ENCODE results near the gene C21orf58.

The C21orf58 gene

DNA sequence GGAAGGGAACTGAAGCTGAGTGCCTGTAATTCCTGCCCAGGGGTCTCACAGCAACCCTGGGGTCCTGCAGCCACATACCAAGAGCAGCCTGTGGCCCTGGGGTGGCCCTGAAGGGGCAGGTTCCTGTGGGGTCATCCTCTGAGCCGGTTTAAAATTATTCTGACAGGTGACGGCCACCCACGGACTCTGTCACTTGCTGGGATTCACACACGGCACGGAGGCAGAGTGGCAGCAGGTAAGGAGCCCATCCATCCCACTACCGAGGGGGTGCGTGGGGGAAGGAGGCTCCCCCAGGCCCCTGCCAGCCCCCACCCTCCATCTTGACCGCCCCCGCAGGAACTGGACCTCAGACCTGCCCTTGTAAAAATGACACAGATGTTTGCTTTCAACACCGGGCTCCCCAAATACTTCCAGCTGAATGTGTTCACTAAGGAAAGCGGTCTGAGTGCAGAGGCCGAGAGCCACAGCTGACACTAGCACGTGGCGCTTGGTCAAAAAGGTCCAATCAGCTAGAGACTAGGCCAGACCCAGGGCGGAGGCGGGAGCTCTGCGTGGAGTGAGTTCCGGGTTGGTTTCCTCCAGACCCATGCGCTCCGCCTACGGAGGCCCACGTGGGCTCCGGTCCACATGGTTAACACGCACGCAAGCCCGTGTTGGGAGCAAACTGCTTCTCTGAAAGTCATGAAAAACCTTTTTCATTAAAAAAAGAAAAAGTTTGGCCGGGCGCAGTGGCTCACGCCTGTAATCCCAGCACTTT, 27.5 kb downstream of the C21orf58 start:
- DNase-seq (ENCODE audit: low read depth, low spot score): no peak

DNA sequence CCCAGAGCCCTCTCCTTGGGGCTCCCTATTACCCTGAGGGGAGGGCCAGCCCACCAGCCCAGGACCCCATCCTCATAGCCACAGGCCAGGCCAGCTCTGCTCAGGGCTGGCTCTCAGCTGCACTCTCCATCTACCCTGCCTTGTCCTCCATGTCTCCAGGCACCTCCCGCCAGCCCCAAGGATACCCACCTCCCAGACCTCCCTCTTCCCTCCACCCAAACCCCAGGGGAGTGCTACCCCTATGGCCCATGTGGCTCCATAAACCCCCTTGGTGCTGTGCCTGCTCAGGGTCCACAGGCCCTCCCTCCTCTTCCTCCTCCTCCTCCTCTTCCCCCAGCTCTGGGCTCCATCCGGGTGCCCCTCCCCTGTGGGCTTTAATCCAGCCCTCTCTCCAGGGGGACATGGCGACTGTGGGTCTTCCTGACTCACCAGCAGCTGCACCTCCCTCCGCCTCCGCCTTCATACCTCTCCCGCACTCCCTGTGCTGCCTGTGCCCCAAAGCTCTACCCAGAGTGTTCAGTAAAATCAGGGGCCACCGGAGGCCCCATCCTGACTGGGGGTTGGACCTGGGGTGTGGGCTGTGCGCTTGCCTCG, 28.4 kb downstream of the C21orf58 start:
- no peak for DNase-seq (ENCODE audit: low read depth, low spot score)

- DNase-seq (ENCODE audit: low read depth, low spot score): no peak
Measured at GRCh38 chr21:46294647-46295176, 29.0 kb downstream of the C21orf58 start.

GRCh38 chr21:46291561-46291960, 32.1 kb downstream of the C21orf58 start:
- DNase-seq (ENCODE audit: low read depth, low spot score): no peak

GRCh38 chr21:46289655-46290179, 34.0 kb downstream of the C21orf58 start:
- no peak for DNase-seq (ENCODE audit: low read depth, low spot score)

GRCh38 chr21:46287541-46287940, 36.1 kb downstream of the C21orf58 start:
- DNase-seq (ENCODE audit: low read depth, low spot score): no peak

GRCh38 chr21:46286648-46287002, 37.0 kb downstream of the C21orf58 start:
- DNase-seq (ENCODE audit: low read depth, low spot score): peak; percentile 50

- DNase-seq (ENCODE audit: low read depth, low spot score): peak; percentile 57
Measured at GRCh38 chr21:46285761-46286647, 37.7 kb downstream of the C21orf58 start, which contains the start of gene YBEY. Gene YBEY (plus strand): TSS chr21:46286342. CDS start chr21:46286914, 572 bp downstream.

DNA sequence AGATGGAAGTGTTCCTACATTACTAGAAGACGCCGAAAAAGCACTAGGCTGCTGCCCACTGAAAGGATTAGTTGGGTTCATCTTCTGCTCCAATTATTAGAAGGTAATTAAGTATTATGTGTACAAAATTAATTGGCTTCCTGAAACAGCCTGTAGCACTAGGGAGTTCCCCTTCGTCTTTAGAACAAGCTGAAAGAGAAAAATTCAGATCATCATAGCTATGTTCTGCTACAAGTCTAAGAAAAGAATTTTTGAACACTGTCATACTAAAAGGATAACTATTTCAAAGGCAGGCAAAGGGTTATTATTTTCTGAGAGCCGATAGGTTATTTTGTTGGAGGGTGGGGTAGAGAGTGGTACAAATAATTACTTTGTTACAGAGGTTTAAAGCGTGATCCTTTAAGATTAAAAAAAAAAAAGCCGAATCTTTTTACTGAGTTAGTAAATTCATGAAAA, 38.4 kb downstream of the C21orf58 start, which contains the start of gene MCM3AP:
Gene MCM3AP, minus strand, starts transcription at position 406 of the 456 bp plus-strand sequence. Its CDS starts 325 bp downstream, at position 81.
- DNase-seq (ENCODE audit: low read depth, low spot score): no peak

DNA sequence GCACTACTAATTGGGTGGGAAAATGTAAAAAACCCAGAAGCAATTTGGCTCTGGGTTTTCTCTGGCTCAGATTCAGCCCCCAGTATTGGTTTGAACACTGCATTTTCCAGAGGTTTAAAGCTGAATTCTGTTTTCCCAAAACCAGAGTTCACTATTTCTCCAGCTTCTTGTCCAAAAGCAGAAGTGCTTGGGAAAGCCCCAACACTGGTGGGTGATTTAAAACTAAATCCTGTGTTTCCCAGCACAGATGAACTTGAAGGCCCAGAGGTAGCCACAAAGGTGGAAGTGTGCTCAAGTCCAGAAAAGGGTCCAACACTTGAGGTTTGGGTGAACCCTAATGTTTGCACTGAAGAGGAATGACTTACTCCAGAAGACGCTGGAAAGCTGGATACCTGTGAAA, 38.9 kb downstream of the C21orf58 start:
- no peak for DNase-seq (ENCODE audit: low read depth, low spot score)

DNA sequence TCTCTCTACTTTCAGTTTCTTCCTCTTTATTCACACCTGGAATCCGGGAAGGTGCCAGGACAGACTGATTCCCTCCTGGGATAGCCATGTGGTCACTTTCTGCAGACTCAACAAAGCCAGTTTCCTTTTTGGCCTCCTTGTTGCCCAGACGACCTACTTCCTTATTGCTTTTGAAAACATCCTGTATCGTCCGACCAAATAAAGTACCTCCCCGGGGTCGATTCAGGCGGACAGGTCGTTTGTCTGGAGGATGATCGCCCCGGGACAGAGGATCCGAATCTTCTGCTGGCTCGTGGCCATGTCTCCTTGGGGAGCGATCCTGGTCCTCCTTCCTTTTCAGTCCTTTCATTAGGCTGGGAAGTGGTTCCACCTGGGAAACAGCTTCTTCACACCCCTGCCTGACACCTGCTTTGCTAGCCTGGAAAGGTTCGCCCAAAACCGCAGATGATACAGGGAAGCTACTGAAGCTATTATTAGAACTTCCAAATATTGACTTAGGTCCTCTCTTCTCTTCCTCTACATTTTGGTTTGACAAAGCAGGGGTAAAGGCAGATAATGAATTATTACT, 39.5 kb downstream of the C21orf58 start:
- no peak for DNase-seq (ENCODE audit: low read depth, low spot score)

GRCh38 chr21:46274797-46275390, 48.8 kb downstream of the C21orf58 start:
- DNase-seq (ENCODE audit: low read depth, low spot score): no peak

DNA sequence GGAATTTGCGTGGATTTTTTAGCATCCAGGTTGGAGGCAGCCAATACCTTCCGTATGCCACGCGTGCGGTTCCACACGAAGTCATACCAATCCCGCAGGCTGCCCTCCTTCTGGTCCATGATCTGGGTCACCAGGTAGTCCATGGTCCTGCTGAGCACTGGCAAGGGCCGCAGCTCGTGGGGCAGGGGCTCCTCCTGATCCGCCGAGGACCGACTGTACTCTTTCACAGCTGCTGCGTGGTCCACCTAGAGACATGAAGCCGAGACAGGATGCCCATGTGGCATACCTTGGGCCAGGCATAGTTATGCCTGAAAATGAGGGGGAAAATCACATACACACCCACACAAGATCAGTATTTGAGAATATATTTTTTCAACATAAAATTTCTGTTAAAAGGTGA, 50.3 kb downstream of the C21orf58 start:
- DNase-seq (ENCODE audit: low read depth, low spot score): no peak

- DNase-seq (ENCODE audit: low read depth, low spot score): no peak
Measured at GRCh38 chr21:46269466-46269865, 54.2 kb downstream of the C21orf58 start.

DNA sequence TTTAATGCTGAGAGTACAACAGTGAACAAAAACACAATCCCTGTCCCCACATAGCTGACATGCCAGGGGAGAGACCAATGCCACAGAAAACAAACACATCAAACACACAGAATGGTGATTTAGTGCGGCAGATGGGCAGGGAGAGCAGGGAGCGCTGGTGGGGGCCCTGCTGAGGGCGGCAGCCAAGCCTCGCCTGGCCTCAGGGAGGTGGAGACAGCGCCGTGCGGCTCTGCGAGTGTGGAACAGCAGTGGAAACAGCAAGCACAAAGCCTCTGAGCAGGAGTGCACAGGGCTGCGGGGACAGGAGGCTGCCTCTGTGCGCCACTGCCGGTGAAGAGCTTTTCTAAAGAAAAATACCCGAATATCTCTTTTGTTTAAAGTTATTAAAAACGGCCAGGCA, 55.3 kb downstream of the C21orf58 start:
- DNase-seq (ENCODE audit: low read depth, low spot score): no peak

GRCh38 chr21:46266946-46267345, 56.7 kb downstream of the C21orf58 start:
- DNase-seq (ENCODE audit: low read depth, low spot score): no peak

- no peak for DNase-seq (ENCODE audit: low read depth, low spot score)
Measured at GRCh38 chr21:46265736-46266525, 57.7 kb downstream of the C21orf58 start.

DNA sequence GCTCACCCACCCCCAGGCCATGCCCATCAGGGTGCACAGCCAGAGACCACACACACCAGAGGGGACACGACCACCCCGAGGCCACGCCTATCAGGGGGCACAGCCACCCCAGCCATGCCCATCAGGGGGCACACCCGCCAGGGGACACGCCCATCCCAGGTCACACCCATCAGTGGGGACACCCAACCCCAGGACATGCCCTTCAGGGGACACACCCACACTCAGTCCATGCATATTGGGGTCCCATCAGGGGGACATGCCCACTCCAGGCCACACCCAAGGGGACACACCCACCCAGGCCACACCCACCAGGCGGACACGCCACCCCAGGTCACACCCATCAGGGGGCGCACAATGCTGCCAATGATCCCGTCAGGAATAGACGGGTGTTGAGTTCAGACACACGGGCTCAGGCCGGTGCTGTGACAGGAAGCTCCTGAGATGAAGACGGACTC, 59.0 kb downstream of the C21orf58 start:
- no peak for DNase-seq (ENCODE audit: low read depth, low spot score)

GRCh38 chr21:46264046-46264689, 59.5 kb downstream of the C21orf58 start:
- no peak for DNase-seq (ENCODE audit: low read depth, low spot score)
